GM19395 (cell line): ENCODE measurements around the gene LVRN.

Experiments used
- ATAC-seq: cut with Tn5 transposase; IDR thresholded peaks from one replicate; pipeline ENCODE4 v1.9.1; 2021; ENCODE audit warnings: mild to moderate bottlenecking, moderate library complexity; ENCODE audit not compliant: unreplicated experiment

LVRN gene

DNA sequence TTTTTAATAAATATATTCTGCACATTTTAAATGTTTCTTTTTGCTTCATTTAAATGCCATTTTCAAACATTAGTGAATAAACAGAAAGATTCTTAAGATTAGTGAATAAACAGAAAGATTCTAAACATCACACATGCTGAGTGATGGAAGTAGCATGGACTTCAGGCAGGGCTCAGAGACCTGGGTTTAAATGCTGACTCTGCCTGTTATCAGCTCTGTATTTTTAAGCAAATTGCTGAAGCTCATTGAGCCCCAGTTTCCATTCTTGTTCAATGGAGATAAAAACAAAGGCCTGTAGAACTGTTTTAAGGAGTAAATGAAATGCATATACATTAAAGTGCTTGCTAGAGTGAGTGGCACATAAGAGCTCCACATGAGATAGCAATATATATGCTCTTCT is 8.1 kb upstream of the LVRN start:
- no peak for ATAC-seq

DNA sequence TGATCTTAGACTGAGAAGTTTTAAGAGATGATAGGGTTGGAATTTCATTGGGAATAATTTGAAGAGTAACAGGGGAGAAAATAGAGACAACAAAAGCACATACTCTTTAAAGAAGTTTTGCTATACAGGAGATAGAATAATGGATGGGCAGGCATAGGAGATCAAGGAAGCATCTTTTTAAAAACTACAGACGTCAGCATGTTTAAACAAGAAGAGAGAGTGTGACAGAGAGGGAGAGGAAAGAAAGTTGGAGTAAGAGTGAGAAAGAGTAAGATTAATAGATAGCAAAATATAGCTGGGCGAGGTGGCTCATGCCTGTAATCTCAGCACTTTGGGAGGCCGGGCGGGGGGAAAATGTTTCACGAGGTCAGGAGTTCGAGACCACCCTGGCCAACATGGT is 5.3 kb upstream of the LVRN start:
- ATAC-seq = no peak

DNA sequence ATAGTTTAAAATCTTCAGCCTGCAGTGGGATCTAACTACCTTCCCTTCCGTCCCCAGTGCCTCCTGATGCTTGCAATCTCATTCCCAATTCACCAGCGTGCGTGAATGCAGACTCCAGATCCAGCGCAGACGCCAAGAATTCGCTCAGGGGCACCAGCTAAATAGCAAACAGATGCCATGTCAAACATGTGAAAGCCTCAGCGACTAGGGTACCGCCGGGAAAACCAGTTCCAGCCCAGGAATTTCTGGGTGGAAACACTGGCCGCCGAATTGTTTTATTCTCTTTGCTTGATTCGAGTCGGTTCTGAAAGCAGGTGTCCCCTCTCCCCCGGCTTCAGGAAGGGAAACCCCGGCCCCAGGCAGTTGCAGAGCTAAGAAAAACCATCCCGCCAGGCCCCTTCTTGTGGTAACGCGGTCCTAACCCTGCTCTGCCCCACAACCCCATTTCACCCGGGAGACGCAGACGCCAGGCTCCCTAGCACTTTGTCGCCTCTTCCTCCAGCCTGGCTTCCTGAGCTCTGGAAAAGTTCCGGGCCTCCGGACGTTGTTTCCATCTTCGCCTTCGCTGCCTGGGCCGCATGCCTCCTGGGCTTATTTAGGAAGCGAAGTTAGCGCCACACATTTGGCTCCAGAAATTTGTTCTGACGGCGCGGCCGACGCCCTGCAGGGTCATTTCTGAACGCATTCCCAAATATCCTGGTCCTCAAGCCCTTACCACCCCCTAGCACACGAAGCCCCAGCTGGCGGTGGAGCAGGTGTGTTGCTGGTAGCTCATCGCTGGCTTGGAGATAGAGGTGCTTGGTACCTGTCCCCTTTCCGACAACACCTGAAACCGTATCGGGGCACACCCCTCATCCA is 665 bp upstream of the LVRN start:
- ATAC-seq = no peak

DNA sequence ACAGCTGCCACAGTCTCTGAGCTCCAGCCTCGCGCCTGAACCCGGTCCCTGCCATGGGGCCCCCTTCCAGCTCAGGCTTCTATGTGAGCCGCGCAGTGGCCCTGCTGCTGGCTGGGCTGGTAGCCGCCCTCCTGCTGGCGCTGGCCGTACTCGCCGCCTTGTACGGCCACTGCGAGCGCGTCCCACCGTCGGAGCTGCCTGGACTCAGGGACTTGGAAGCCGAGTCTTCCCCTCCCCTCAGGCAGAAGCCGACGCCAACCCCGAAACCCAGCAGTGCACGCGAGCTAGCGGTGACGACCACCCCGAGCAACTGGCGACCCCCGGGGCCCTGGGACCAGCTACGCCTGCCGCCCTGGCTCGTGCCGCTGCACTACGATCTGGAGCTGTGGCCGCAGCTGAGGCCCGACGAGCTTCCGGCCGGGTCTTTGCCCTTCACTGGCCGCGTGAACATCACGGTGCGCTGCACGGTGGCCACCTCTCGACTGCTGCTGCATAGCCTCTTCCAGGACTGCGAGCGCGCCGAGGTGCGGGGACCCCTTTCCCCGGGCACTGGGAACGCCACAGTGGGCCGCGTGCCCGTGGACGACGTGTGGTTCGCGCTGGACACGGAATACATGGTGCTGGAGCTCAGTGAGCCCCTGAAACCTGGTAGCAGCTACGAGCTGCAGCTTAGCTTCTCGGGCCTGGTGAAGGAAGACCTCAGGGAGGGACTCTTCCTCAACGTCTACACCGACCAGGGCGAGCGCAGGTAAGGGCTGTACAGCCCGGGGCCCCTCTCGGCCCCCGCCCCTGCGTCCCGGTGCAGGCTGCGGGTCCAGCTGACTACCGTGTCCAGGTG is 509 bp downstream of the LVRN start:
- peak; percentile 49 for ATAC-seq

DNA sequence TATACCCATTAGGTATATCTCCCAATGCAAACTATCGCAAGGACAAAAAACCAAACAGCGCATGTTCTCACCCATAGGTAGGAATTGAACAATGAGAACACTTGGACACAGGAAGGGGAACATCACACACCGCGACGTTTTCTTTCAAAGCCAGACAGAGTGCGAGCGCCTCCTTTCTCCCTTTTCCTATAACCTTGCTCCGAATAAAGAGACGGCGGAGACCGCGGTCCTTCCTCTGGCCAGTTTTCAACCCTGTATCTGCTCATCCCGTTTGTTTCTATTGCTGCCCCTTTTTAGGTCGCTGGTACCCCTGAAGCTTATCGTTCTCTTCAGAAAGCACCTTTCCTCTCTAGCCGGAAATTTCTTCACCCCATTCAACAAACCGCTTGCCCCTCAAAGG is 1.3 kb downstream of the LVRN start:
- no peak for ATAC-seq

DNA sequence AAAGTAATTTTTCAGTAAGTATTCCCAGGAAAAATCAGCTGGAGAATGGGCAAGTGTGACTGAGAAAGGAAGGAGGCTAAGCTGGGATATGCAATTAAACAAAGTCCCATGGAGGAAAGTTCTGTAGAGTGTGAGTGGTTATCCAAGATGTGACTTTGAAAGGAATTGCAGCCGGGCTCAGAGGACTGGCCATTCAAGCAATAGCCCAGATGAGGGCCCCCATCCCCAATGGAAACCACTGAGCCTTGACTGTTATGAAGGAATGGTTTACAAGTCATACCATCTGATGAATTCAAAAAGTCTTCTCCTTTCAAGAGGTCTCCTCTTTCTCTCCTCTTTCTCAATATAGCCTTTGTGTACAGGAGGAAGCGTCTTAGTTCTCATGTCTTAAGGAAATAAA is 6.5 kb downstream of the LVRN start:
- no peak for ATAC-seq

DNA sequence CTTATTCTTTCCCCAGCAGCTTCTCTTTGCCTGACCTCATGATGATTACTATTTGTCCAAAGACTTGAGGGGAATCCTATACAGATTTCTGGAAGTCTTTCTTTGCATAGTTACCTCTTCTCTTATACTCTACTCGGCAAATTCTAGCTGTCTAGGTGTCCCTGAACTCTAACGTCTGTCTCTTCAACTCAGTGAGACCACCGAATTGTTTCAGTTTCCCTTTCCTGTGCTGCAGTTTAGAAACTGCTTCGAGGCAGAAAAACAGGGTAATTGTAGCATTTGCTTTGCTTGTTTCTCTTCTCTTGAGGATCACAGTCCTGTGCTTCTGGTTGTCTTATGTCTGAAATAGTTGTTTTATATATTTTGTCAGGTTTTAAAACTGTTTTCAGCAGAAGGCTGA is 14.8 kb downstream of the LVRN start:
- peak; percentile 90 for ATAC-seq

DNA sequence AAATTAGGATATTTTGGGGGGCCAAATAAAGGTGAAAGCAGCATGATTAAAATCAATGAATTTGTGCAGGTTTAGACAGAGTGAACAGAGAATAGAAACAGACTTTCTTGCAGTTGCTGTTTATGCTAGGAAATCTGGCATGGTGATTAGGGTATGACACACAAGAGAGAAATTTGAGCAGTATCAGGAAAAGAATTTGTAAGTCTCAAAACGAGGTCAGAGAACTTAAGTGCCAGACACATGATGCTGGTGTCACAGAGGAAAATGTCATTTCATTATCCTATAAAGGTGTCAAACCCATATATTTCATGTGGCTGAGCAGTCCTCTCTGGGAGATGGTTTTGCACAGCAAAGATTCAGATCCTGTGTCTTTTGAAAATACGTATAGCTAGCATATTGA is 15.7 kb downstream of the LVRN start:
- ATAC-seq = no peak

DNA sequence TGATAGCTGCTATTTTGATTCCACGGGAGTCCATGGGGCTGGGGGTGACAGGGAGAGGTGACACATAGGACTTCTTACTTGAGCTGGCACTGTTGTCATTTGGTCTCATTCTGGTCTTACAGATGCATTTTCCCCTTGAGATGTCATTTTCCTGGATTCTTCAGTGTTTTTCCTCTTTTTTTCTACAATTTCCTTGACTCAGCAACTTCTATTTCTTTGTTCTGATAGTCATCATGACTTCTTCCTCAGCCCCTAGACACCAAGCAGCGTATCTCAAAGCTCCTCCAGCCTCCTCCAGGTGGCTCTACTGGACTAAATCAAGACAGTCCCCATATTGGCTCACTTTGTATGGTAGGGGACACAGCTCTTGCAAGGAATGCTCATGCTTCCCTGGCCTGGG is 16.5 kb downstream of the LVRN start:
- ATAC-seq = no peak

DNA sequence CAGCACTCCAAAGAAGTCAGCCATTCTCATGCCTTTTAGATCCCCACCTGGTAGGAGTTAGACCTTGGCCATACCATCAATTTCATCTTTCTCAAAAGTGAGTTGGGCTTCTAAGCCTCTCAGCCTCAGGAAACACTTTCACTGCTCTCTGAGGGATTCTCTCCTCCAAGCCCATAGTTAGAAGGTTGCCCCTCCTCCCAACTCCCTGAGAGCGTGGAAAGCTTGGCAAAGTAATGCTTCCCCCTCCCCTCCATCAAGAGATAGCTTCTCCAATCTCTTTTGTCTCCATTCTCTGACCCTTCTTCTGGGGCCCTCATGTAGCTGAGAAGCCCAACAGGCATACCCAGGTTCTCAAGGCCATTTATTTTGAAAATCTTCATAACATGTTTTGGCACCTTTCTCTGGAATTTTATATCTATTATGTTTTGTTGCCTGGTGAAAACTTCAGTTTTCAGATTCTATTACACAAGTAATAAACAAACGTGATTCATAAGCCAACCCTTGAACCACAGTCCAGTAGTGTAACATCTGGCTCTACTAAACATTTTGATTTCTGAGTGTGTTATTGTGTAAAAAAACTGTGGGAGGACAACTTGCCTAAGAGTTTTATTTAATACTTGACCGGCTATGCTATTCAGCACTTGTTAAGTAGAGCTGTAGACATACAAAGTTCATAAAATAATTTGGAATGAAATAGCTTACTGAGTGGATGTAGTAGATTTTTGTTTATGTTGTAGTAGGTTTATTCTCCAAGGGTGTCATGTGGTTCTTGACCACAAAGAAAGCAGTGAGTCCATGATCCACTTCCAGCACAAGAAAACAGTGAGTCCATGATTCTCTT is 17.1 kb downstream of the LVRN start:
- ATAC-seq = no peak

DNA sequence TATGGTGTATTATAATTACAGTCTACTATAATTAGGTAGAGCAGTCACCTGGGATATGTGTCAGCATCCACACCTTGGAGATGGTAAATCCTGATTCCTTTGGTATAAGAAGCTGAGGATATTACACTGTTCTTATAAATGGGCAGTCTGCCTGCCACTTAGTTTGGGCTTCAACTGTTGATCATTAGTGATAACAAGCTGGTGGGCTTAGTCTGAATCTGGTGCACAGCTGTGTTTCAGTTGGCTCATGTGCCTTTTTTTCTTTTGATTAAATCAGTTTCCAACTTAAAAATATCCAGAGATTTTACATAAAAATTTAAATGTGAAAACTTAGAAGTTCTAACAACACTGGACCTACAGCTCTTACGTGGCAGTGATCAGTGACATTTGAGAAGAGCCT is 21.2 kb downstream of the LVRN start:
- no peak for ATAC-seq

DNA sequence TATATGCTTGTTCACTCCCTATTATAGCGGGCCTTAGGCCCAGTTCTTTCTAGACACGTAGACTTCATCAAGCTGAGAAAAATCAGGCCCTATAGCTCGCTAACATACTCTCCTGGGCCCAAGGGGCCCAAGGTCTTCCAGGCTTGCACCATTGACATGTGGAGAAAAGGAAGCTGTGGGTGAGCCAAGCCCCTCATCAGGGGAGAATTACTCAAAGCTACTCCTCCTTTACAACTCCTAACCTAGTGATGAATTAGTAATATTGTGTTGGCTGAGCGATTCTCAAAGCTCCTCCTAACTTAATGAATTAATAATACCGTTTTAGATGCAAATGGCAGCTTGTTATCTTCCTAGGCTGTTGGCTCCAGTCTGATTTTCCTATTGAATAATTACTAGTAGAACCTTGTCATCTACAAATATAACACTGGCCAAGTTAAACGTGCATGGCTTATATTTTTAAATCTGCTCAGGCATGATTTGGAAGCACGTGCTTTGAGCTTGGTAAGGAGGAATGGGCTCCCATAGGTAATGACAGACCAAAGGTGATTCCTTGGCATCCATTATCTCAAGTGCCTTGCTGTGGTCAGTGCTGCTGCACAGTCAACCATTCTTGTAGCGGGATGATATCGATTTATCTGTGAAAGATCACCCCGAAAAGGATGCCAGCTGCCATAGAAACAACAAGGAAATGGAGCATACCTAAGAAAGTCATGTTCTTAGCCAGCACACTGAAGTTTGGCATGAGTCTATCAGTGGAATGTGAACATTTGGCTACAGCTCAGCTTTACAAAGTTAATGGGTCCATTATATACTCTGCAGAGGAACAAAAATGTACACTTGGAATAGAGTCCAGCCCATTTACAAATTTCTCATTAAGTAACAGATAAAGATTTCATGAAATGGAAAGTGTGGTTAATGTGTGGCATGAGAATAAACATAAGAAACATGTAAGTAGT is 23.8 kb downstream of the LVRN start:
- ATAC-seq = no peak

DNA sequence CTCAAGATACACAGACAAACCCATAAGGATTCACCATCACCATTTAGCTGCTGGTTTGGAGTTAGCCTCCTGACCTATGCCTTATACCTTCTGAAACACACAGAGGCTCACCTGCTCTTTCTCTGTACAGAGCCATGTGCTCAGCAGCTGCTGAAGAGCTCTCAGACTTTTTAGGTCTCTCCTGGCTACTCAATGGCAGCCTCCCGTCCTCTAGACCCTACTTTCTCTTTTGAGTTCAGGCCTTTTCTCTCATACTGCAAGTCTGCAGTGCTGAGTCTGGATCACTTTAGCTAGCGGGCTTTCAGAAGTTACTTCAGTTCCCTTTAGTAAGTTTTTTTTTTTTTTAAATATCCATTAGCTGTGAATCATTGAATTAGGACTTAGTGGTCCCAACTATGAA is 25.7 kb downstream of the LVRN start:
- no peak for ATAC-seq

DNA sequence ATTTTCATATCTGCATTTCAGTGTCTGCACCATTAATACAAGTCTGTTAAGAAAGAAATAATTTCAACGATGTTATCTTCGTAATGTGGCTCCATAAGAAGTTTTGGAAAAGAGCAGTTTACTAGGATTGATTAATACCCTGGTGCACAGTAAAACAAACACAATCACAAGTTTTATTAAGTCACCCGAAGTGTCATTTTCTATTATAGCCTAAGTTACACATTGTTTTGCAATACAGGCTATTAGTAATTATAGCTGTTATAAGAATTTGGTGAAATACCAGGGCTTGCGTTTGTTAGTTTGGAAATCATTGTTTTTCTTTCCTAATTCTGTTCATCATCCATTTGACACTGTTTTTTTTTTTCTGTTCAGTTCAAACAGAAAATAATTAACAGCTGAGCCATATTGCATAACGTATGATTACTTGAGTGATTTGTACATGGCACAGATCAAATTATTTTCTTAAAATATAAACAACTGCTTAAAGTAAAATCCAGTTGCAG is 30.6 kb downstream of the LVRN start:
- no peak for ATAC-seq

DNA sequence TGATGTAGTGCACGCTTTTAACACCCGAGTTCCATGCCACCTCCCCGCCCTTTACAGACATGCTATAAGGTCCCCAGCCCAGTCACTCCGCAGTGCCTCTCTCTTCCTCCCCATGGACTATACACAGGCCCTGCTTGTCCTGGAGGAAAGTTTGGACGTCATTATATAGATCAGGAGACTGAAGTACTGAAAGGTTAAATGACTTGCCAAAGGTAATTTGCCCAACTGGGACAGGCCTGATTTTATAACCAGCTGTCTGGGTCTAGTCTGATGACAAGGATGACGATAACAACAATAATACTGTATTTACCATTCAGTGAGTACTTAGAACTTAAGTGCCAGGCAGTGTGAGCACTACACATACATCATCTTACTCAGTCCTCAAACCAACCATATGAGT is 33.1 kb downstream of the LVRN start:
- no peak for ATAC-seq

DNA sequence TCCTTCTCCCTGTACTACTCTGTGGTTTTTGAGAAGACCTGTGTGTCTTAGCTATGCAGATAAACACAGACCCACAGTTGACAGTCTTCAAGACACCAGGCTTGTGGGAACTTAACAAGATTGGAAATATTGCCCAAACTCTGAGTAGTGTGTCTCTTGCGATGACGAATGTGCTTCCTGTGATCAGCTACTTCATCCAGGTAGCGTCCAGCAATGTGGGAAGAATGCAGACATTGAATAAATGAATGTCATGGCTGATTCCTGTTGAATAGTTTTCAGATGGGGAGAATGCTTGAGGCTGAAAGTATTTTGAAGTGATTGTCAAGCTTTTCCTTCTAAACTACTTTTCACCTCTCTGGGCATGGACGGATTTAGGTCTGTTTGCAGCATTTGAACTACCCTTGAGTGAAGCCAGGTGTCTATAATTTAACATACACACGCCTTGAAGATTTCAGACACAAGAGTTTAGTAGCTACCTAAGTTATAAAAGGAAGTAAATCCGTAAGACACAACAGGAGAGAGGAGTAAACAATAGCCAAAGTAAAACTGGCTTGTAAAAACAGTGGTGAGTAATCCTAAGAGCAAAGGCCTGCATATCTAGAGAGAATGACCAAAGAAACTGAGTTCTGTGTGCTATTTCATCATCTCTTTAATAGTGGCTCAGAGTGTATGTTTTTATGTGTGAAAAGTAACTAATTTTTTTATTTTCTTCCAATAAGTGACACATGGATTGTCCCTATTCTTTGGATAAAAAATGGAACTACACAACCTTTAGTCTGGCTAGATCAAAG is 40.0 kb downstream of the LVRN start:
- ATAC-seq = no peak

DNA sequence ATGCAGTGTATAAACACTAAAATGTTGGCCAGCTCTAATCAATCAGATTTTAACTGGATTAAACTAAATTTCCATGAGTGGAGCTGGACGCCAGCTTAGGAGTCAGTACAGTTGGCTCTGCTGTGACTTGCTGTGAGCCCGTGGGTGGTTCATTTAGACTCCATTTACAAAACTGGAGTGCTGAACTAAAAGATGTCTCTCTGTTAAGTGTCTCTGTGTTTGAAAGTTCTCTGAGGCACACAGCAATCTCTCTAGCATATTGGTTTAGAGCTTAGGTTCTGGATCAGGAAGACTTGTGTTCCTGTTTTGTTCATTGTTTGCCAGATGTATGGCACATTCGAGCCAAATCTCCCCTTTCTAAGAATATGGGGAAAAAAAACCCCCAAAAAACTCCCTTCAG is 42.0 kb downstream of the LVRN start:
- ATAC-seq = no peak

DNA sequence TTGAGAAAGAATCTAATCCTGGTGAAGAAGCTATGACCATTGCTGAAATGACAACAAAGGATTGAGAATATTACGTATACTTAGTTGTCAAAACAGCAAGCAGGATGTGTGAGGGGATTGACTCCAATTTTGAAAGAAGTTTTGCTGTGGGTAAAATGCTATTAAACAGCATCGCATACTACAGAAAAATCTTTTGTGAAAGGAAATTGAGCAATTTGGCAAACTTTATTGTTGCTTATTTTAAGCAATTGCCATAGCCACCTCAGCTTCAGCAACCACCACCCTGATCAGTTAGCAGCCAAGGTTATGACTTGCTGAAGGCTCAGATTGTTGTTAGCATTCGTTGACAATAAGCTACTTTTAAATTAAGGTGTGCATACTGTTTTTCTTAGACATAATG is 47.5 kb downstream of the LVRN start:
- no peak for ATAC-seq

DNA sequence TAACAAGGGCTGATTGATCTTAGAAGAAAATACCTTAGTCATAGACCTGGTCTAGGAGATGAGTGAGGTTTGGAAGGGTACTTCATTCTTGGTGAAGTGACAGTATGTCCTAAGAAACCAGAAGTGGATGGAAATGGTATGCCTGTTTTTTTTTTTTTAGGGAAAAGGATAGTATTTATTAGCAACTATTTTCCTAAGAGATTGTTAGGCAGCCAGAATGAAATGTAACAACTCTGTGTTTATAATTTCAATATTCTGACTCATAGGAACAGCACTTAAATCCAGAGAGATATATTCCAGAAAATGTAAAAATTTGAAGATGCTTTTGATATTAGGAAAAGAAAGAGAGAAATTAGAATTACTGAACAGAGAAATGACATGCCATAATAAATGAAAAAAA is 48.8 kb downstream of the LVRN start:
- no peak for ATAC-seq
